SK-N-SH treated with all-trans-retinoic acid at 6 μM for 48 hours (cell line): ENCODE measurements around the gene ADAMTS18.
"Not testable (repeated sequence)": the region's sequence is repeated elsewhere in the genome, so short reads cannot be mapped to it uniquely, and the experiment has no call there.

Source experiments
- ATAC-seq: fragments of 200-7000 bp; cut with Tn5 transposase; 3 replicates; pipeline ENCODE4 v1.9.1; 2020; ENCODE audit warnings: mild to moderate bottlenecking, moderate library complexity
- ARNTL ChIP-seq: fragments of 450-650 bp; formaldehyde crosslinking; IDR thresholded peaks from 2 replicates; pipeline ENCODE4 v1.5.0; 2020; ENCODE audit warnings: low read depth, mild to moderate bottlenecking, moderate library complexity, borderline replicate concordance
- BACH2 ChIP-seq: fragments of 250-450 bp; sonication (Bioruptor Pico); IDR thresholded peaks from 2 replicates; pipeline ENCODE4 v1.9.0; 2021; ENCODE audit warnings: mild to moderate bottlenecking, borderline replicate concordance
- CREB5 ChIP-seq: fragments of 250-450 bp; sonication (Bioruptor Pico); IDR thresholded peaks from 2 replicates; pipeline ENCODE4 v1.5.1; 2020; ENCODE audit warnings: low read depth, mild to moderate bottlenecking, moderate library complexity
- CSDC2 ChIP-seq: fragments of 250-450 bp; sonication (Bioruptor Pico); IDR thresholded peaks from 2 replicates; pipeline ENCODE4 v1.5.0; 2020; ENCODE audit warnings: mild to moderate bottlenecking, moderate library complexity
- GLIS3 ChIP-seq: fragments of 250-450 bp; sonication (Bioruptor Pico); IDR thresholded peaks from 2 replicates; pipeline ENCODE4 v1.5.0; 2020; ENCODE audit warnings: mild to moderate bottlenecking, moderate library complexity
- ISL1 ChIP-seq: fragments of 250-450 bp; sonication (Bioruptor Pico); IDR thresholded peaks from 2 replicates; pipeline ENCODE4 v2.1.2; 2022; ENCODE audit warnings: mild to moderate bottlenecking, moderate library complexity
- RARB ChIP-seq: fragments of 250-450 bp; sonication (Bioruptor Pico); IDR thresholded peaks from 2 replicates; pipeline ENCODE4 v1.8.0; 2021; ENCODE audit warnings: mild to moderate bottlenecking, moderate library complexity
- SNAI2 ChIP-seq: fragments of 250-450 bp; sonication (Bioruptor Pico); IDR thresholded peaks from 2 replicates; pipeline ENCODE4 v1.5.0; 2020; ENCODE audit warnings: mild to moderate bottlenecking, moderate library complexity
- ZC3H10 ChIP-seq: fragments of 250-450 bp; sonication (Bioruptor Pico); IDR thresholded peaks from 2 replicates; pipeline ENCODE4 v1.5.1; 2021; ENCODE audit warnings: mild to moderate bottlenecking, moderate library complexity
- ZNF70 ChIP-seq: fragments of 450-650 bp; formaldehyde crosslinking; IDR thresholded peaks from 2 replicates; pipeline ENCODE4 v1.5.0; 2020; ENCODE audit warnings: mild to moderate bottlenecking, moderate library complexity
- TF ChIP-seq, protein P1 (sequence below): fragments of 250-450 bp; sonication (Bioruptor Pico); IDR thresholded peaks from 2 replicates; pipeline ENCODE4 v1.5.0; 2020; ENCODE audit warnings: mild to moderate bottlenecking, moderate library complexity
- TF ChIP-seq, protein P2 (sequence below): fragments of 250-450 bp; sonication (Bioruptor Pico); IDR thresholded peaks from 2 replicates; pipeline ENCODE4 v1.5.1; 2021; ENCODE audit warnings: mild to moderate bottlenecking, moderate library complexity
- TF ChIP-seq, protein P3 (sequence below): fragments of 250-450 bp; sonication (Bioruptor Pico); IDR thresholded peaks from 2 replicates; pipeline ENCODE4 v1.8.0; 2021; ENCODE audit warnings: low read depth, mild to moderate bottlenecking, moderate library complexity, borderline replicate concordance

The ADAMTS18 gene

GRCh38 chr16:77468831-77469230, 34.0 kb upstream of the ADAMTS18 start:
- TF ChIP-seq SNAI2 (CRISPR knock-in tag): no peak
- TF ChIP-seq, protein P1, sequence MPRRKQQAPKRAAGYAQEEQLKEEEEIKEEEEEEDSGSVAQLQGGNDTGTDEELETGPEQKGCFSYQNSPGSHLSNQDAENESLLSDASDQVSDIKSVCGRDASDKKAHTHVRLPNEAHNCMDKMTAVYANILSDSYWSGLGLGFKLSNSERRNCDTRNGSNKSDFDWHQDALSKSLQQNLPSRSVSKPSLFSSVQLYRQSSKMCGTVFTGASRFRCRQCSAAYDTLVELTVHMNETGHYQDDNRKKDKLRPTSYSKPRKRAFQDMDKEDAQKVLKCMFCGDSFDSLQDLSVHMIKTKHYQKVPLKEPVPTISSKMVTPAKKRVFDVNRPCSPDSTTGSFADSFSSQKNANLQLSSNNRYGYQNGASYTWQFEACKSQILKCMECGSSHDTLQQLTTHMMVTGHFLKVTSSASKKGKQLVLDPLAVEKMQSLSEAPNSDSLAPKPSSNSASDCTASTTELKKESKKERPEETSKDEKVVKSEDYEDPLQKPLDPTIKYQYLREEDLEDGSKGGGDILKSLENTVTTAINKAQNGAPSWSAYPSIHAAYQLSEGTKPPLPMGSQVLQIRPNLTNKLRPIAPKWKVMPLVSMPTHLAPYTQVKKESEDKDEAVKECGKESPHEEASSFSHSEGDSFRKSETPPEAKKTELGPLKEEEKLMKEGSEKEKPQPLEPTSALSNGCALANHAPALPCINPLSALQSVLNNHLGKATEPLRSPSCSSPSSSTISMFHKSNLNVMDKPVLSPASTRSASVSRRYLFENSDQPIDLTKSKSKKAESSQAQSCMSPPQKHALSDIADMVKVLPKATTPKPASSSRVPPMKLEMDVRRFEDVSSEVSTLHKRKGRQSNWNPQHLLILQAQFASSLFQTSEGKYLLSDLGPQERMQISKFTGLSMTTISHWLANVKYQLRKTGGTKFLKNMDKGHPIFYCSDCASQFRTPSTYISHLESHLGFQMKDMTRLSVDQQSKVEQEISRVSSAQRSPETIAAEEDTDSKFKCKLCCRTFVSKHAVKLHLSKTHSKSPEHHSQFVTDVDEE (CRISPR knock-in tag): no peak
- no peak for TF ChIP-seq ZC3H10 (CRISPR knock-in tag)
- no peak for TF ChIP-seq ARNTL (CRISPR knock-in tag)
- TF ChIP-seq, protein P2, sequence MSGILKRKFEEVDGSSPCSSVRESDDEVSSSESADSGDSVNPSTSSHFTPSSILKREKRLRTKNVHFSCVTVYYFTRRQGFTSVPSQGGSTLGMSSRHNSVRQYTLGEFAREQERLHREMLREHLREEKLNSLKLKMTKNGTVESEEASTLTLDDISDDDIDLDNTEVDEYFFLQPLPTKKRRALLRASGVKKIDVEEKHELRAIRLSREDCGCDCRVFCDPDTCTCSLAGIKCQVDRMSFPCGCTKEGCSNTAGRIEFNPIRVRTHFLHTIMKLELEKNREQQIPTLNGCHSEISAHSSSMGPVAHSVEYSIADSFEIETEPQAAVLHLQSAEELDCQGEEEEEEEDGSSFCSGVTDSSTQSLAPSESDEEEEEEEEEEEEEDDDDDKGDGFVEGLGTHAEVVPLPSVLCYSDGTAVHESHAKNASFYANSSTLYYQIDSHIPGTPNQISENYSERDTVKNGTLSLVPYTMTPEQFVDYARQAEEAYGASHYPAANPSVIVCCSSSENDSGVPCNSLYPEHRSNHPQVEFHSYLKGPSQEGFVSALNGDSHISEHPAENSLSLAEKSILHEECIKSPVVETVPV: no peak
- TF ChIP-seq ZNF70 (CRISPR knock-in tag): no peak
- TF ChIP-seq CSDC2: no peak
- no peak for TF ChIP-seq CREB5
- TF ChIP-seq, all 23 proteins: peak for 0
- ATAC-seq: no peak

- TF ChIP-seq ZC3H10 (CRISPR knock-in tag): no peak
- no peak for ATAC-seq
These were observed 33.0 kb upstream of the ADAMTS18 start for GRCh38 chr16:77467821-77468335.

DNA sequence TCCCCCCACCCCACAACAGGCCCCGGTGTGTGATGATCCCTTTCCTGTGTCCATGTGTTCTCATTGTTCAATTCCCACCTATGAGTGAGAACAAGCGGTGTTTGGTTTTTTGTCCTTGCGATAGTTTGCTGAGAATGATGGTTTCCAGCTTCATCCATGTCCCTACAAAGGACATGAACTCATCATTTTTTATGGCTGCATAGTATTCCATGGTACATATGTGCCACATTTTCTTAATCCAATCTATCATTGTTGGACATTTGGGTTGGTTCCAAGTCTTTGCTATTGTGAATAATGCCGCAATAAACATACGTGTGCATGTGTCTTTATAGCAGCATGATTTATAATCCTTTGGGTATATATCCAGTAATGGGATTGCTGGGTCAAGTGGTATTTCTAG, 28.8 kb upstream of the ADAMTS18 start:
- ATAC-seq: not testable (repeated sequence)

DNA sequence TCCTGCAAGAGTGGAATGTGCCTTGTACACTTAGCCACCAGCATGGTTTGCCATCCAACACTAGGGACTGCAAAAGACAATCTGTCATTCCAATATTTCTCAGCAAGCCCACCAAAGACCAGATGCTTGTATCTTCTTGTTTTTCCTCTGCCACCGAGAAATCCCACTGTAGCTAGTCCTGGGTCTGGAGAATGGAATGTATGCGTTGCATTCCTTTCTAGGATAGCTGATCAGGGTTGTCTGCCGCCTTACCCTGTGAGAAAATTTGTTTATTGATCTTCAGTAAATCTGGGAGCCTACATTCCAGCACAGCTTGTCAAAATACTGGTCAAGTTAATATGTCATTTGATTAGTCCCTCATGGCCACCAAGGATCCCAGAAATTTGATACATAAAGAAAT, 28.1 kb upstream of the ADAMTS18 start:
- no peak for ATAC-seq
- TF ChIP-seq BACH2 (CRISPR knock-in tag) (no peak), GLIS3 (CRISPR knock-in tag) (no peak), ISL1 (no peak), RARB (CRISPR knock-in tag) (no peak)
- TF ChIP-seq, protein P3, sequence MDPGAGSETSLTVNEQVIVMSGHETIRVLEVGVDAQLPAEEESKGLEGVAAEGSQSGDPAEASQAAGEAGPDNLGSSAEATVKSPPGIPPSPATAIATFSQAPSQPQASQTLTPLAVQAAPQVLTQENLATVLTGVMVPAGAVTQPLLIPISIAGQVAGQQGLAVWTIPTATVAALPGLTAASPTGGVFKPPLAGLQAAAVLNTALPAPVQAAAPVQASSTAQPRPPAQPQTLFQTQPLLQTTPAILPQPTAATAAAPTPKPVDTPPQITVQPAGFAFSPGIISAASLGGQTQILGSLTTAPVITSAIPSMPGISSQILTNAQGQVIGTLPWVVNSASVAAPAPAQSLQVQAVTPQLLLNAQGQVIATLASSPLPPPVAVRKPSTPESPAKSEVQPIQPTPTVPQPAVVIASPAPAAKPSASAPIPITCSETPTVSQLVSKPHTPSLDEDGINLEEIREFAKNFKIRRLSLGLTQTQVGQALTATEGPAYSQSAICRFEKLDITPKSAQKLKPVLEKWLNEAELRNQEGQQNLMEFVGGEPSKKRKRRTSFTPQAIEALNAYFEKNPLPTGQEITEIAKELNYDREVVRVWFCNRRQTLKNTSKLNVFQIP (CRISPR knock-in tag): no peak
- TF ChIP-seq, protein P1 (CRISPR knock-in tag): no peak
- TF ChIP-seq, protein P2: no peak
- TF ChIP-seq, all 23 proteins: peak for 0
